Endodermal cell (in vitro differentiated cells): ENCODE results near the gene ZNF385A. TPM values are rescaled to one million over a fixed set of nuclear protein-coding genes. Genes with fewer than 3 reads are reported as not detected.

Experiments used
- DNase-seq: peaks from one replicate; pipeline ENCODE4 v3.0.0-alpha.2; 2017
- H3K27ac ChIP-seq: 2 replicates; pipeline ENCODE4 v1.5.1; 2013; ENCODE audit warnings: mild to moderate bottlenecking, low read depth, low read length, moderate library complexity
- H3K27me3 ChIP-seq: 2 replicates; pipeline ENCODE4 v1.6.1; 2013; ENCODE audit warnings: mild to moderate bottlenecking, low read length, moderate library complexity; ENCODE audit not compliant: insufficient read depth, control insufficient read depth, poor library complexity, severe bottlenecking
- H3K36me3 ChIP-seq: 2 replicates; pipeline ENCODE4 v1.7.0; 2013; ENCODE audit warnings: mild to moderate bottlenecking, low read length, moderate library complexity; ENCODE audit not compliant: control insufficient read depth, insufficient read depth
- H3K4me1 ChIP-seq: one replicate; pipeline ENCODE4 v1.7.0; 2013; ENCODE audit warnings: low read length; ENCODE audit not compliant: control insufficient read depth, insufficient read depth
- H3K4me3 ChIP-seq: 2 replicates; pipeline ENCODE4 v1.5.1; 2013; ENCODE audit warnings: mild to moderate bottlenecking, low read length, moderate library complexity
- H3K9ac ChIP-seq: 2 replicates; pipeline ENCODE4 v1.6.1; 2013; ENCODE audit warnings: mild to moderate bottlenecking, low read length, moderate library complexity; ENCODE audit not compliant: poor library complexity, severe bottlenecking; ENCODE audit errors: extremely low read depth
- H3K9me3 ChIP-seq: 2 replicates; pipeline ENCODE4 v1.6.1; 2013; ENCODE audit warnings: mild to moderate bottlenecking, low read length, moderate library complexity; ENCODE audit not compliant: control insufficient read depth
- H3K27ac Mint-ChIP-seq: 2 replicates; pipeline ENCODE4 v1.8.0; 2020; ENCODE audit warnings: mixed read lengths
- H3K27me3 Mint-ChIP-seq: 2 replicates; pipeline ENCODE4 v1.8.0; 2021; ENCODE audit warnings: mild to moderate bottlenecking, mixed read lengths; ENCODE audit not compliant: insufficient read depth
- H3K36me3 Mint-ChIP-seq: 2 replicates; pipeline ENCODE4 v1.8.0; 2020; ENCODE audit warnings: low read depth, mixed read lengths
- H3K4me1 Mint-ChIP-seq: 2 replicates; pipeline ENCODE4 v1.8.0; 2020; ENCODE audit warnings: mixed read lengths
- H3K4me3 Mint-ChIP-seq: 2 replicates; pipeline ENCODE4 v1.8.0; 2020; ENCODE audit warnings: mild to moderate bottlenecking, moderate library complexity, mixed read lengths
- H3K9me3 Mint-ChIP-seq: 2 replicates; pipeline ENCODE4 v1.8.0; 2020; ENCODE audit warnings: mild to moderate bottlenecking, mixed read lengths
- WGBS, 2 experiments: methylation state at CpG; one replicate each; pipeline versions ENCODE4 v1.1.5 to v1.1.7; 2013; ENCODE audit warnings: missing lambda C conversion rate in 2 of 2, mixed read lengths in 1 of 2; ENCODE audit not compliant: insufficient coverage in 1 of 2, insufficient read length in 1 of 2; 5-methylcytosine and 5-hydroxymethylcytosine counted together
- total RNA-seq, 2 donors: library from RNA; stranded (reverse); fragmentation: NEBNext Ultra II Directional in 1 of 2; extraction: Animal tissue kit (Norgen Biotek cat#: 25700) in 1 of 2; gene quantifications; 2 replicates in 1 of 2; 3 replicates in 1 of 2; pipeline ENCODE4 v1.2.1, GENCODE V29; 2021
- TF ChIP-seq, protein P1 (sequence below): fragments of 200-600 bp; sonication (generic); conservative IDR thresholded peaks from 2 replicates; pipeline ENCODE4 v1.5.0; 2021; ENCODE audit warnings: antibody characterized with exemption, mild to moderate bottlenecking

Gene ZNF385A
- total RNA-seq, 2 donors from 2014 or later, result 10.5 to 16.3 TPM

DNA sequence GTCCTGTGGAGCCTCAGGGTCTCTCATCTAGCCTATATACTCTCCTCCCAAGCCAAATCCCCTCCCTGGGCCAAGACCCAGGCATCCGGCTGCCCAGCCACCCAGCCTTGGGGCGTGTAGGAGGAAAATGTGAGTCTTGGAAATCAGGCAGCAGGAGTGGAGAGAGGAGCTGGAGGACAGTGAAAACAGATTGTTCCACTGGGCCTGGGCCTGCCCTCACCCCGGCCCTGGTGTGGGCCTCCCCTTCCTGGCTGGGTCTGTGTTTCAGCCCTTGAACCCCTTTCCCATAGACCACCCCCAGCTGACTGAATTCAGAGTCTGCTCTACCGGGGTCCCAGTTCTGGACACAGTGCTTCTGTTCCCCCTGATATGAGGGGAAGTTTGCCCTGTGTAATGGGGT is 27.8 kb upstream of the ZNF385A start:
- H3K9ac ChIP-seq, result no peak overlapping the region

DNA sequence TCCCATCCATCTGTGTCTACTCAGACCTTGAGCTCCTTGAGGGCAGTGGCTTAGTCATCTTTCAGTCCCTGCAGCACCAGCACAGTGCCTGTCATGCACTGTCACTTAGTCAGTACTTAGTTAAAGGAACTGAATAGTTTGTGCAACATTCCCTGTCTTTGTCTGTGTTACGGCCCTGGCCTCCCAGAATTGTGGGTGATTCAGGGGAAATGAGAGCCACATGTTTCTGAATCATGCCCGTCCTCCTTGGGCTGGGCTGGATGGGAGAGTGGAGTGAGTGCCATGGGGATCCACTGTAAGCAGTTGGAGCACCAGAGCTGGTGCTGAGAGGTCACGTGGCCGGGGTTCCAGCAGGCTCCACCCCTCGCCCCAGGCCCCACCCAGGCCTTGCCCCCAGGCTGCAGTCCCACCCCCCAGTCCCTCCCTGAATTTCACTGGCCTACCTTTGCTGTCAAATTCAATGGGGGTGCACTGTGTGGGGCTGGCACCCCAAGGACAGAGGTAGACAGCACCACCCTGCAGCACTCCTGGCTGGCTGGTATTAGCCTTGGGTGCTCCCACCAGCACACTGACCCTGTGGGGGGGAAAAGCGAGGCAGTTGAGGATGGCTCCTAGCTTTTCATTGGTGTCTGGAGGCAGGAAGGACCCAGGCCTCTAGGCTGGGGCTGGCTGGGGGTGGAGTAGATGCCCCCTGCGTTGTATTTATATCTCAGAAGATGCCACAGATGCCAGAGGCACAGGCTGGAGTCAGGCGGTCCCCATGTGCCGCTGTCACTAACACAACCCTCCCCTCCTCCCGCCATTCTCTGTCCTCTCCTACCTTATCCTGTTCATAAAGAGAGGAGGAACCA is 27.1 kb upstream of the ZNF385A start:
- 80 to 86% methylated on average over 5 to 10 of the region's 10 CpGs for WGBS, 2 experiments
- peaks cover 30% of the 10 kb centered on the region for H3K4me1 Mint-ChIP-seq
- DNase-seq, result peak; percentile 73
- Histone ChIP-seq H3K4me3 (no peak overlapping the region), H3K27ac (no peak overlapping the region), H3K4me1 (peaks cover 8% of the 10 kb centered on the region), H3K9ac (no peak overlapping the region), H3K27me3 (no peaks in the 10 kb centered on the region), H3K9me3 (no peaks in the 10 kb centered on the region), H3K36me3 (peaks cover 63% of the 10 kb centered on the region)
- no peaks in the 10 kb centered on the region for H3K9me3 Mint-ChIP-seq
- H3K27ac Mint-ChIP-seq, result no peak overlapping the region
- TF ChIP-seq, protein P1, sequence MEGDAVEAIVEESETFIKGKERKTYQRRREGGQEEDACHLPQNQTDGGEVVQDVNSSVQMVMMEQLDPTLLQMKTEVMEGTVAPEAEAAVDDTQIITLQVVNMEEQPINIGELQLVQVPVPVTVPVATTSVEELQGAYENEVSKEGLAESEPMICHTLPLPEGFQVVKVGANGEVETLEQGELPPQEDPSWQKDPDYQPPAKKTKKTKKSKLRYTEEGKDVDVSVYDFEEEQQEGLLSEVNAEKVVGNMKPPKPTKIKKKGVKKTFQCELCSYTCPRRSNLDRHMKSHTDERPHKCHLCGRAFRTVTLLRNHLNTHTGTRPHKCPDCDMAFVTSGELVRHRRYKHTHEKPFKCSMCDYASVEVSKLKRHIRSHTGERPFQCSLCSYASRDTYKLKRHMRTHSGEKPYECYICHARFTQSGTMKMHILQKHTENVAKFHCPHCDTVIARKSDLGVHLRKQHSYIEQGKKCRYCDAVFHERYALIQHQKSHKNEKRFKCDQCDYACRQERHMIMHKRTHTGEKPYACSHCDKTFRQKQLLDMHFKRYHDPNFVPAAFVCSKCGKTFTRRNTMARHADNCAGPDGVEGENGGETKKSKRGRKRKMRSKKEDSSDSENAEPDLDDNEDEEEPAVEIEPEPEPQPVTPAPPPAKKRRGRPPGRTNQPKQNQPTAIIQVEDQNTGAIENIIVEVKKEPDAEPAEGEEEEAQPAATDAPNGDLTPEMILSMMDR, result no peak
- H3K27me3 Mint-ChIP-seq, result no peaks in the 10 kb centered on the region
- peaks cover 59% of the 10 kb centered on the region for H3K36me3 Mint-ChIP-seq
- no peak overlapping the region for H3K4me3 Mint-ChIP-seq

More for the DNA sequence above, 27.8 kb upstream of the ZNF385A start:
- Histone ChIP-seq H3K9me3 (no peaks in the 10 kb centered on the region), H3K27me3 (no peaks in the 10 kb centered on the region), H3K4me3 (no peak overlapping the region), H3K27ac (no peak overlapping the region), H3K4me1 (peaks cover 10% of the 10 kb centered on the region), H3K36me3 (peaks cover 56% of the 10 kb centered on the region)
- peaks cover 52% of the 10 kb centered on the region for H3K36me3 Mint-ChIP-seq
- no peaks in the 10 kb centered on the region for H3K9me3 Mint-ChIP-seq
- H3K27ac Mint-ChIP-seq, result no peak overlapping the region
- WGBS, 2 experiments, result 93% methylated on average over 4 of the region's 4 CpGs; no CpG with 5 or more reads in 1 of the 2 experiments
- H3K27me3 Mint-ChIP-seq, result no peaks in the 10 kb centered on the region
- H3K4me1 Mint-ChIP-seq, result peaks cover 36% of the 10 kb centered on the region
- H3K4me3 Mint-ChIP-seq, result no peak overlapping the region
- peak; percentile 44 for DNase-seq
- TF ChIP-seq, protein P1, result no peak

DNA sequence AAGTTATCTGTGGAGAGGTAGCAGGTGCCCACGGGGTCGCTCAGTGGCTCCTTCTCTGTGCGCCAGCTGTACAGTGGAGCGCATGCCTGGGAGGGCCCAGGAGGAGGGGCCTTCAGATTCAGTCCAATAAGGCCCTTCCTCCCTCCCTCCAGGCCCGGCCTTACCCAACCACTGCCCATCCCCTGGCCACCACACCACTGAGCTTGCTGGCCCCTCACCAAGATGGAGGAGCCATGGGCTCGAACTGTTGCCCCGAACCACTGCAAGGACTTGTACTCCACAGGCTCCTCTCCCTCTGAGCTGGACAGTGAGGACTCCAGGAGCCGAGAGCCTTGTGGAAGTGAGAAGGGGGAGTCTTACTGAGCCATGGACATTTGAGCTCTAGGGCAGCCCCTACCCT is 24.7 kb upstream of the ZNF385A start:
- Histone ChIP-seq H3K9ac (no peak overlapping the region), H3K4me3 (no peak overlapping the region), H3K4me1 (peaks cover 4% of the 10 kb centered on the region), H3K36me3 (peaks cover 86% of the 10 kb centered on the region), H3K27ac (no peak overlapping the region), H3K9me3 (no peaks in the 10 kb centered on the region), H3K27me3 (no peaks in the 10 kb centered on the region)
- Mint-ChIP-seq H3K4me3 (no peak overlapping the region), H3K27me3 (no peaks in the 10 kb centered on the region), H3K9me3 (no peaks in the 10 kb centered on the region), H3K4me1 (peaks cover 21% of the 10 kb centered on the region), H3K36me3 (peaks cover 72% of the 10 kb centered on the region), H3K27ac (no peak overlapping the region)
- WGBS, 2 experiments, result 98 to 100% methylated on average over 4 to 8 of the region's 8 CpGs
- TF ChIP-seq, protein P1, result no peak
- no peak for DNase-seq
